Prostate gland (tissue), 2 donors: ENCODE measurements around the gene KANSL1.

ENCODE experiments used
- POLR2A ChIP-seq: fragments of 450-650 bp; IDR thresholded peaks from one replicate; pipeline ENCODE4 v1.6.1; 2016; ENCODE audit warnings: antibody characterized with exemption, mild to moderate bottlenecking
- POLR2AphosphoS5 ChIP-seq: sonication (generic); formaldehyde crosslinking; IDR thresholded peaks from one replicate; pipeline ENCODE4 v1.6.1; 2017; ENCODE audit warnings: antibody characterized with exemption
- TF ChIP-seq, protein P1 (sequence below), 4 experiments: fragments of 200-600 bp in 2 of 4; fragments of 450-650 bp in 2 of 4; sonication (generic) in 2 of 4; IDR thresholded peaks; 1 replicate in 3 of 4; 2 replicates in 1 of 4; pipeline ENCODE4 v1.5.1; 2016 to 2019; ENCODE audit warnings: antibody characterized with exemption in 4 of 4, mild to moderate bottlenecking in 2 of 4, moderate library complexity in 2 of 4

DNA sequence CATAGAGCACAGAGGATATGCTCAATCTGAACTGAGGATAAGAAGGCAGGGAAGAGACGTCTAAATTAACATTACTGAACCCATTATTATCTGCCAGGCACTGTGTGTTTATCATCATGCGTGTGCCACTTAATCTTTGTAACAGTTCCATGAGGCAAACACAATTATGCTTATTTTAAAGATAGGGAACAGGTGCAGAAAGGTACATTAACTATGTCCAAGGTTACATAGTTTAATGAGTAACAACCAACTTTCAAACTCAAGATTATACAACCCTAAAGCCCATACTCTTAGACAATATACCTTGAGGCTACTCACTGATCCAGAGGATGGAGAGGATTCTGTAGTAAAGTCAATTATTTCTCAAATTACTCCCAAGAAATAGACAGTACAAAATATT lies 151.0 kb downstream of the KANSL1 start:
- TF ChIP-seq POLR2A (no peak), POLR2AphosphoS5 (no peak)
- TF ChIP-seq, protein P1, sequence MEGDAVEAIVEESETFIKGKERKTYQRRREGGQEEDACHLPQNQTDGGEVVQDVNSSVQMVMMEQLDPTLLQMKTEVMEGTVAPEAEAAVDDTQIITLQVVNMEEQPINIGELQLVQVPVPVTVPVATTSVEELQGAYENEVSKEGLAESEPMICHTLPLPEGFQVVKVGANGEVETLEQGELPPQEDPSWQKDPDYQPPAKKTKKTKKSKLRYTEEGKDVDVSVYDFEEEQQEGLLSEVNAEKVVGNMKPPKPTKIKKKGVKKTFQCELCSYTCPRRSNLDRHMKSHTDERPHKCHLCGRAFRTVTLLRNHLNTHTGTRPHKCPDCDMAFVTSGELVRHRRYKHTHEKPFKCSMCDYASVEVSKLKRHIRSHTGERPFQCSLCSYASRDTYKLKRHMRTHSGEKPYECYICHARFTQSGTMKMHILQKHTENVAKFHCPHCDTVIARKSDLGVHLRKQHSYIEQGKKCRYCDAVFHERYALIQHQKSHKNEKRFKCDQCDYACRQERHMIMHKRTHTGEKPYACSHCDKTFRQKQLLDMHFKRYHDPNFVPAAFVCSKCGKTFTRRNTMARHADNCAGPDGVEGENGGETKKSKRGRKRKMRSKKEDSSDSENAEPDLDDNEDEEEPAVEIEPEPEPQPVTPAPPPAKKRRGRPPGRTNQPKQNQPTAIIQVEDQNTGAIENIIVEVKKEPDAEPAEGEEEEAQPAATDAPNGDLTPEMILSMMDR (IDR thresholded peaks at IDR 0.05), result no peak
